ENCODE results near the gene HOXA9. TPM values are rescaled to one million over a fixed set of nuclear protein-coding genes. Genes with fewer than 3 reads are reported as not detected.

Gene HOXA9
- total and polyA plus RNA-seq, 10 of the 15 experiments (the other 5 are each of a cell fraction or from before 2014, with no cell fraction given): not detected

- TF ChIP-seq ZBTB40 (IDR thresholded peaks at IDR 0.05; ENCODE audit: borderline replicate concordance) (no peak), TARDBP (IDR thresholded peaks at IDR 0.05; ENCODE audit: borderline replicate concordance) (no peak), CBFB (IDR thresholded peaks at IDR 0.05; ENCODE audit: low read depth) (no peak), NFYB (IDR thresholded peaks at IDR 0.05; ENCODE audit: insufficient read depth, low read depth, low read length) (no peak), SP1 (IDR thresholded peaks at IDR 0.05; ENCODE audit: low read depth, low read length) (no peak), CREB1 (IDR thresholded peaks at IDR 0.05; ENCODE audit: low read depth) (no peak), CBX5 (IDR thresholded peaks at IDR 0.05; ENCODE audit: low read depth) (no peak), NFXL1 (IDR thresholded peaks at IDR 0.05; ENCODE audit: borderline replicate concordance) (no peak), CTCF (IDR thresholded peaks at IDR 0.05 in 2 of 3, conservative IDR thresholded peaks at IDR 0.05 in 1 of 3; ENCODE audit: control insufficient read depth in 2 of 3, extremely low read depth in 1 of 3, insufficient read depth in 1 of 3, low read depth in 3 of 3, low read length in 3 of 3) (peak; percentile 87 to 98 (median 93)), NR2C1 (IDR thresholded peaks at IDR 0.05) (peak; percentile 37; the same call in 1 of the 2 replicates), SUZ12 (IDR thresholded peaks at IDR 0.05; ENCODE audit: unreplicated experiment) (no peak), ATF2 (IDR thresholded peaks at IDR 0.05; ENCODE audit: low read length) (no peak), EZH2 (IDR thresholded peaks at IDR 0.05; ENCODE audit: borderline replicate concordance, control insufficient read depth, low read depth, low read length) (no peak), POLR2AphosphoS5 (IDR thresholded peaks at IDR 0.05; ENCODE audit: low read length) (no peak), RB1 (IDR thresholded peaks at IDR 0.05; ENCODE audit: borderline replicate concordance) (peak; percentile 89; the same call in 1 of the 2 replicates), NR2C2 (IDR thresholded peaks at IDR 0.05; ENCODE audit: borderline replicate concordance, control insufficient read depth, insufficient read length, low read depth) (no peak), SMC3 (IDR thresholded peaks at IDR 0.05; ENCODE audit: borderline replicate concordance, low read length) (peak; percentile 71), BCLAF1 (IDR thresholded peaks at IDR 0.05) (no peak), KLF5 (IDR thresholded peaks at IDR 0.05; ENCODE audit: partially characterized antibody) (peak; percentile 46), SMARCA5 (IDR thresholded peaks at IDR 0.05) (peak; percentile 78; the same call in 1 of the 2 replicates), BCL11A (IDR thresholded peaks at IDR 0.05; ENCODE audit: low read depth, low read length) (no peak)
Measured at GRCh38 chr7:27160546-27161213, 4.7 kb downstream of the HOXA9 start (continued).

Measured in GM12878 (cell line).